ENCODE data around the gene CTRL. TPM values are rescaled to one million over a fixed set of nuclear protein-coding genes. Genes with fewer than 3 reads are reported as not detected.
"Not testable (repeated sequence)": the region's sequence is repeated elsewhere in the genome, so short reads cannot be mapped to it uniquely, and the experiment has no call there.

CTRL gene
- total RNA-seq, 1 experiment from 2014 or later = 1.3 TPM

GRCh38 chr16:67915831-67916723 lies 15.6 kb downstream of the CTRL start:
- Histone ChIP-seq H3K36me3 (ENCODE audit: low read depth) (no peaks in the 10 kb centered on the region), H3K79me2 (ENCODE audit: low read depth) (no peaks in the 10 kb centered on the region), H3K27ac (no peak overlapping the region), H2AFZ (no peak overlapping the region), H3K4me3 (no peak overlapping the region), H3K9me3 (ENCODE audit: insufficient read depth, low read depth) (no peaks in the 10 kb centered on the region), H3K4me1 (replicated peaks; ENCODE audit: insufficient read depth) (no peaks in the 10 kb centered on the region), H3F3A (ENCODE audit: insufficient read depth, low read depth) (no peaks in the 10 kb centered on the region), H4K20me1 (ENCODE audit: insufficient read depth) (peaks cover 47% of the 10 kb centered on the region), H3K9me2 (ENCODE audit: insufficient read depth) (no peaks in the 10 kb centered on the region), H3K27me3 (ENCODE audit: insufficient read depth, low read depth) (no peaks in the 10 kb centered on the region), H3K4me2 (no peak overlapping the region)
- intact Hi-C loops (cut with micrococcal nuclease; ENCODE audit: unreplicated experiment) = no loop called here
- DNase-seq = no peak
- TF ChIP-seq EZH2 (IDR thresholded peaks at IDR 0.05; ENCODE audit: low read depth) (no peak), CTCF (conservative IDR thresholded peaks at IDR 0.05) (no peak)
- ChIA-PET POLR2A (ENCODE audit: unreplicated experiment) (interaction anchor here (0.7 kb wide), 1 partner anchor 100 kb away, joined by 11 read pairs; no protein-coding TSS in a partner anchor), CTCF (interaction anchor here (0.6 kb wide), 1 partner anchor 78 kb away, joined by 8 read pairs; no protein-coding TSS in a partner anchor)
- no TSS peak for BruUV-seq (replicated peaks)

- intact Hi-C loops (cut with micrococcal nuclease; ENCODE audit: unreplicated experiment); DNase-seq; H3K9me3 ChIP-seq (ENCODE audit: insufficient read depth, low read depth); H3K79me2 ChIP-seq (ENCODE audit: low read depth); H3K9me2 ChIP-seq (ENCODE audit: insufficient read depth); H3K27me3 ChIP-seq (ENCODE audit: insufficient read depth, low read depth); H3K4me1 ChIP-seq (replicated peaks; ENCODE audit: insufficient read depth); H3F3A ChIP-seq (ENCODE audit: insufficient read depth, low read depth); H3K4me2 ChIP-seq; H2AFZ ChIP-seq; H3K4me3 ChIP-seq; H3K27ac ChIP-seq; H3K36me3 ChIP-seq (ENCODE audit: low read depth); BruUV-seq (replicated peaks): not testable (repeated sequence)
- H4K20me1 ChIP-seq (ENCODE audit: insufficient read depth) = peaks cover 44% of the 10 kb centered on the region
- ChIA-PET CTCF (interaction anchor here (0.6 kb wide), 1 partner anchor 79 kb away, joined by 8 read pairs; no protein-coding TSS in a partner anchor), POLR2A (ENCODE audit: unreplicated experiment) (interaction anchor here (0.7 kb wide), 1 partner anchor 99 kb away, joined by 11 read pairs; no protein-coding TSS in a partner anchor)
These were observed 16.2 kb downstream of the CTRL start for GRCh38 chr16:67915496-67915769.

GRCh38 chr16:67914758-67915495 lies 16.7 kb downstream of the CTRL start:
- Histone ChIP-seq H3K4me3 (no peak overlapping the region), H3K27ac (no peak overlapping the region), H3K9me3 (ENCODE audit: insufficient read depth, low read depth) (no peaks in the 10 kb centered on the region), H3K9me2 (ENCODE audit: insufficient read depth) (no peaks in the 10 kb centered on the region), H2AFZ (no peak overlapping the region), H3K4me1 (replicated peaks; ENCODE audit: insufficient read depth) (no peaks in the 10 kb centered on the region), H3K27me3 (ENCODE audit: insufficient read depth, low read depth) (no peaks in the 10 kb centered on the region), H3K4me2 (no peak overlapping the region), H3K36me3 (ENCODE audit: low read depth) (no peaks in the 10 kb centered on the region), H3K79me2 (ENCODE audit: low read depth) (no peaks in the 10 kb centered on the region), H4K20me1 (ENCODE audit: insufficient read depth) (peaks cover 42% of the 10 kb centered on the region), H3F3A (ENCODE audit: insufficient read depth, low read depth) (no peaks in the 10 kb centered on the region)
- CTCF ChIA-PET = interaction anchor here (0.6 kb wide), 1 partner anchor 79 kb away, joined by 8 read pairs; no protein-coding TSS in a partner anchor
- no TSS peak for BruUV-seq (replicated peaks)
- POLR2A ChIA-PET (ENCODE audit: unreplicated experiment) = interaction anchor here (0.7 kb wide), 1 partner anchor 99 kb away, joined by 11 read pairs; no protein-coding TSS in a partner anchor
- intact Hi-C loops (cut with micrococcal nuclease; ENCODE audit: unreplicated experiment) = no loop called here
- TF ChIP-seq EZH2 (IDR thresholded peaks at IDR 0.05; ENCODE audit: low read depth) = no peak
- no peak for TF ChIP-seq CTCF (conservative IDR thresholded peaks at IDR 0.05)
- DNase-seq = no peak
